HG02884 (cell line): Measurements from ENCODE around the gene FBXO40.
A peak's percentile ranks its signal among the peaks of the same experiment; 100 is the strongest.

ENCODE experiments used
- ATAC-seq: cut with Tn5 transposase; IDR thresholded peaks from one replicate; pipeline ENCODE4 v1.9.1; 2021; ENCODE audit warnings: mild to moderate bottlenecking, moderate library complexity; ENCODE audit not compliant: unreplicated experiment

Gene FBXO40

GRCh38 chr3:121619691-121620090, 26.5 kb downstream of the FBXO40 start:
- ATAC-seq: no peak

DNA sequence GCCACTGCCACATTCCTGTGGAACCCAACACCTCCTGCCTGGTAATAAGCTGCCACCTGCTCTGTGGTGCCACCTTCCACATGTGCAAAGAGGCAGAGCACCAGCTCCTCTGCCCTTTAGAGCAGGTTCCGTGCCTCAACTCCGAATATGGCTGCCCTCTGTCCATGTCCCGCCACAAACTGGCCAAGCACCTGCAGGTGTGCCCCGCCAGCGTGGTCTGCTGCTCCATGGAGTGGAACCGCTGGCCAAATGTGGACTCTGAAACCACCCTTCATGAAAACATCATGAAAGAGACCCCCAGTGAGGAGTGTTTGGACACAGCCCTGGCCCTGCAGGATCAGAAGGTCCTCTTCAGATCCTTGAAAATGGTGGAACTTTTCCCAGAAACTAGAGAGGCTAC, 28.3 kb downstream of the FBXO40 start:
- no peak for ATAC-seq

GRCh38 chr3:121624147-121624899, 31.1 kb downstream of the FBXO40 start:
- ATAC-seq: no peak

DNA sequence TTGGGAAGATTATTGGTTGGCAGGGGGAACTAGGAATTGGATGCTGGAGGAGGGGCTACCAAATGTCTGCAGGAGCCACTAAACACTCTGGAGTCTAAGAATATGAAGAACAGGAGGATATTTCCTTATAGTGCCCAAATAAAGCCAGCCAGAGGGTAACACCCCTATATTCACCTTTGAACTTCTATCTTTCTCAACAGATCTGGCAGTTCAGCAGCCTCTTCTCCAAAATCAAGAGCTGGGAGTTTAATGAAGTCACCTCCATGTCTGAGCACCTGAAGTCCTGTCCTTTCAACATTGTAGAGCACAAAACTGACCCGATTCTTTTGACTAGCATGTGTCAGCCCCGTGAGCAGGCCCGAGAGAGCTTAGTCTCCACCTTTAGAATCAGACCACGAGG, 33.3 kb downstream of the FBXO40 start:
- no peak for ATAC-seq

DNA sequence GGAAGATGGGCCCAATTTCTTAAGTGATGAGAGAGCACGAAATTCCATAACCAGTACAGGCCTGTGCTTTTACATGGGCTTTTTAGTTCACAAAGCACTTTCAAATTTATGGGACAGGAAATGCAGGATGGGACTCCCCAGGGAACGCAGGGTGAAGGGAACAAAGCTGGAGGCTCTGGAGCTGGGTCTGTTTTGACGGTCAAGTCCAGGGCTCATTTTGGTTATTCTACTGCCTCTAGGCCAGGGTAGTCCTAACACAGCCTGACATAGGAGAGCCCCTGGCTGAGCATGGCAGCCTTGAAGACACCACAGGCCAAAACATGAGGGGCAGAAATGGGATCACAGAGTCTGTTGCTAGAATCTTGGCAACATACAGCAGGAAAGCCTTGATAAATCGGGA, 34.0 kb downstream of the FBXO40 start:
- ATAC-seq: no peak

DNA sequence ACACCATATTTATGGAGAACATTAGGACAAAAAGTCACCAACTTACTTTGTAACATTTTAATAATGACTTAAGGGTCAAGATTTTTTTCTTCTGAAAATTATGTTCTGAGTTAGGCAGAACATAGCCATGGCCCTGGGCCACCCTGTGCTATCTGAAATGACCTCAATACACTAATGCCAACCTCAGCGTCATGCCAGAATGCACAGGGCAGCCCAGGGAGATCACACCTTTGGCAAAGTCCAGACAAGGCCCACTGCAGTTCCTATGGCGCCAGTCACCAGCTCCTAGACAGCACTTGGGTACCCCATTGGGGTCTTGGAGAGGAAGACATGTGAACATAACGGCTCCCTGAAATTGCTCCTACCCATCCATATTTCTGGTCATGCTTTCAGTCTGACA, 34.4 kb downstream of the FBXO40 start:
- no peak for ATAC-seq

DNA sequence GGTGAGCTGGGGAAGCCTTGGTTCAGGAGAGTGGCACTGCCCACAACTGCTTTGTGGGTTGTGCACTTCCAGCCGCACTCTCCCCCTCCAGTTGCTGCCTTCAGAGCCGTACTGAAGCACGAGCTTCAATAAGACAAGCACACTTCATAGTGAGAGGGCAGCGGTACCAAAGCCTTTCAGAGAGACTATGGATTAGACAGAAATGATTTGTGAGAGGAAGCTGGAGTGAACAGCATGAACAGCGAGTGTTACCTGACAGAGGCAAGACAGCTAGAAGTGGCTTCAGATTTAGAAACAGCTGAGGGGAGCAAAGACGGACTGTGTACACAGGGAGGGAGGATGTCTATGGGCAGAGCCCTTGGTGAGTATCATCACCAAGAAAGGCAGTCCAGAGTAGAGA, 36.4 kb downstream of the FBXO40 start:
- no peak for ATAC-seq

DNA sequence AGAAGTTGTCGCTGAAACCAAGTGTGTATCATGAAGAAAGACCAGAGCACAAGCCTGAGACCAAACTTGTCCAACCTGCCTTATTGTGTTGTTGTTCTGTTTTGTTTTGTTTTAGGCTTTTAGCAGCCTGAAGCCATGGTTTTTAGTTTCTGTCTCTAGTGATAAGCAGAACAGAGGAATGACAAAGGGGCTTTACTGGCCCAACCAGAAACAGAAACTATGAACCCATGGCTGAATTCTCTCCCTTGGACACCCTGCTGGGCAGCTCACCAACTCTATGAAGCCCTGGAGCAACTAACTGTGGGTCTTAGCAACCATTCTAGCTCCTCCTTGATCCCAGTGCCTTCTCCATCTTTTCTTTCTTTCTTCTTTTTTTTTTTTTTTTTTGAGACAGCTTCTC, 37.2 kb downstream of the FBXO40 start:
- ATAC-seq: no peak

- ATAC-seq: peak; percentile 60
Measured at GRCh38 chr3:121637922-121638321, 44.7 kb downstream of the FBXO40 start.

DNA sequence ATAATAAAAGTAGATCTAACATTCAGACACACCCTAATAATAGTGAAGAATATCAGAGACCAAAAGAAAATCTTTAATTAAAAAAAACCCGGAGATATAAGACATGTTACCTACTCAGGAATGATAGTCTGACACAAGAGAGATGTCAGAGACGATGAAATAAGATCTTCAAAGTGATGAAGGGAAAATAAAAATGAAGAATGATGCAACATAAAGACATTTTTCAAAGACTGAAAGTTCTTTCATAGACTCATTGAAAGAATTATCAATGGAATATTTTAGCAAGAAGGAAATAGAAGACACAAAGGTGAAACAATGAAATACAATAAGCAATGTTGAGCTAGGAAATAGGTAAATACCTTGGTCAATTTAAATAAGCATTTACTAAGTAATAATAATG, 47.9 kb downstream of the FBXO40 start:
- ATAC-seq: no peak

DNA sequence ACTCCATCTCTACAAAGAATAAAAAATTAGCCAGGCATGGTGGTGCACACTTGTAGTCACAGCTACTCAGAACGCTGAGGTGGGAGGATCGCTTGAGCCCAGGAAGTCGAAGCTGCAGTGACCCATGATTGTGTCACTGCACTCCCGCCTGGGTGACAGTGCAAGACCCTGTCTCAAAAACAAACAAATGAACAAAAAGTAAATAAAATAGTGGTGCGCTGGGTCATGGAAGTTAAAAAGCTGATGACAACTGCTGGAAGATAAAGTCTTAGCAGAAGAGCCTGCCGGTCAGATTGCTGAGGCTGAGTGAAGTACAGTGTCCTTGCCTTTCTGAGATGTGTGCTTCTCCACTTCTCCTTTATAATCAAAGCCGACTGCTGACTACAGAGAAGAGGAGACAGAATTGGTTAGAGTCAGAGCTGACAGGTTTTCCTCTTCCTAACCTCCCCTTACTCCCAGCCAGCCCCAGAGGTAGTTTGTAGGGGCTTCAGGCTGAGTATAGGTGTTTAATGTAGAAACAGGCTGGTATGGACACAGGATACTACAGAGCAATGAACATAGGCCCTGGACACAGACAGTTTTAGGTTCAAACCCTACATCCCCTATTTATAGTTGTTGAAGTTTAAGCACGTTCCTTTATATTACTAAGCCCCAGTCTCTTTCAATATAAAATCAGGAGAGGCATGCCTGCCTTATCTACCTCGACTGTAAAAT, 49.6 kb downstream of the FBXO40 start:
- no peak for ATAC-seq

DNA sequence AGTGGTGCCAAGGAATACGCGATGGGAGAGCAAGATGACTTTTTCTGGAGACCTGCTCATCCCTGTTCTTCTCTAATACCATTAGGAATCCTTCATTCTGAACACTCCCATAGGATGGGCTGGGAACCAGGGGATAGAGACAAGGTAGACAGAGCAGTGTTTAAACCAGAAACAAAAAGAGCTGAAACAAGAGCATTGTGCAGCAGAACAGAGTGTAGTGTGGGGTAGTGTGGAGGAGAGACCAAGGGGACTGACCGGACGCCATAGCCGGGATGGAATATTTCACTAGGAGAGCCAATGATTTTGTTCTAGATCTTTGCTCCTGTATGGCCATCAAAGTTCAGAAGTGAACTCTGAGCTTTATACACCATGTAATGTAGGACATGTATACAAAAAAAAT, 51.9 kb downstream of the FBXO40 start:
- no peak for ATAC-seq

GRCh38 chr3:121648219-121648958, 55.2 kb downstream of the FBXO40 start:
- no peak for ATAC-seq

- no peak for ATAC-seq
Measured at GRCh38 chr3:121649645-121650044, 56.5 kb downstream of the FBXO40 start.

- ATAC-seq: no peak
Measured at GRCh38 chr3:121651684-121652083, 58.5 kb downstream of the FBXO40 start.

- ATAC-seq: peak; percentile 93
Measured at GRCh38 chr3:121654493-121655385, 61.6 kb downstream of the FBXO40 start.

GRCh38 chr3:121658716-121659435, 65.7 kb downstream of the FBXO40 start:
- no peak for ATAC-seq

DNA sequence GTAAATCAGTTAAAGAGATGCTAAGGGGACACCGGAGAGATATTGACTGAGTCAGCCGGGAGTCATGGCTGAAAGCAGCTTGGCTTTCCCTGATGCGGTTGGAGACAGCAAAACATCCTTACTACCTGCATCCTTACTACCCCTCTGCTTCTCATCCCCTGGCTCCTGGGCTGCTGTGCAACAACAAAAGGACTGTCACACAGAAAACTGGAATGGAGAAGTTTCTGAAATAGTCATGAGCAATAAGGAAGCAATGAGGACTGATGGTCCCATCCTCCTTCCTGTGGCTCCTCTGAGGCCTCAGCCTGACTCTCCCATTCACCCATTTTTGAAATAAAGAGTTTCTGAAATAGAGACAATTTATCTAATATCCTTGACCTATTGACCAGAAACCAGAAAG, 66.4 kb downstream of the FBXO40 start:
- no peak for ATAC-seq

GRCh38 chr3:121660356-121661171, 67.4 kb downstream of the FBXO40 start, which contains the start of gene HCLS1:
TSS of gene HCLS1 (minus strand) at chr3:121660903. CDS start at chr3:121658347, 2,556 bp downstream.
- peak; percentile 88 for ATAC-seq
